HG02970 (cell line): ENCODE results near the gene TRMT10B.
"Not testable (repeated sequence)": the region's sequence is repeated elsewhere in the genome, so short reads cannot be mapped to it uniquely, and the experiment has no call there.

Experiments used
- ATAC-seq: cut with Tn5 transposase; IDR thresholded peaks from one replicate; pipeline ENCODE4 v1.9.1; 2021; ENCODE audit warnings: mild to moderate bottlenecking, moderate library complexity, moderate number of reproducible peaks; ENCODE audit not compliant: unreplicated experiment, low FRiP score

Gene TRMT10B

GRCh38 chr9:37749129-37749528, 4.5 kb upstream of the TRMT10B start:
- ATAC-seq = no peak

GRCh38 chr9:37751186-37751585, 2.4 kb upstream of the TRMT10B start:
- ATAC-seq = no peak

GRCh38 chr9:37751704-37752103, 1.9 kb upstream of the TRMT10B start:
- not testable (repeated sequence) for ATAC-seq

- ATAC-seq = not testable (repeated sequence)
Observed at GRCh38 chr9:37752112-37752511, 1.5 kb upstream of the TRMT10B start.

- ATAC-seq = no peak
Observed at GRCh38 chr9:37752642-37753488, 740 bp upstream of the TRMT10B start.

GRCh38 chr9:37758747-37759146, 5.1 kb downstream of the TRMT10B start:
- ATAC-seq = no peak

GRCh38 chr9:37760416-37761161, 7.0 kb downstream of the TRMT10B start:
- ATAC-seq = no peak

GRCh38 chr9:37761511-37761910, 7.9 kb downstream of the TRMT10B start:
- no peak for ATAC-seq

- not testable (repeated sequence) for ATAC-seq
Observed at GRCh38 chr9:37765263-37765662, 11.7 kb downstream of the TRMT10B start.

GRCh38 chr9:37769306-37769705, 15.7 kb downstream of the TRMT10B start:
- ATAC-seq = no peak

GRCh38 chr9:37769995-37770394, 16.4 kb downstream of the TRMT10B start:
- no peak for ATAC-seq

- no peak for ATAC-seq
Observed at GRCh38 chr9:37775216-37775919, 21.8 kb downstream of the TRMT10B start.

GRCh38 chr9:37776328-37776727, 22.7 kb downstream of the TRMT10B start:
- no peak for ATAC-seq

GRCh38 chr9:37778534-37778933, 24.9 kb downstream of the TRMT10B start:
- ATAC-seq = no peak

- no peak for ATAC-seq
Observed at GRCh38 chr9:37784291-37784615, 30.6 kb downstream of the TRMT10B start.

GRCh38 chr9:37784616-37785483, 31.2 kb downstream of the TRMT10B start, which contains the start of gene EXOSC3:
EXOSC3 (minus strand) TSS chr9:37785064; CDS start chr9:37785044, 20 bp downstream.
- ATAC-seq = peak; percentile 90

GRCh38 chr9:37787059-37787458, 33.5 kb downstream of the TRMT10B start:
- ATAC-seq = no peak

GRCh38 chr9:37788332-37788731, 34.7 kb downstream of the TRMT10B start:
- ATAC-seq = no peak

- ATAC-seq = no peak
Observed at GRCh38 chr9:37790096-37790495, 36.5 kb downstream of the TRMT10B start.

GRCh38 chr9:37792122-37792521, 38.5 kb downstream of the TRMT10B start:
- no peak for ATAC-seq
